Measurements from ENCODE around the gene MT1M.

Gene MT1M

GRCh38 chr16:56679078-56679730 is 46.7 kb downstream of the MT1M start:
- DNase-seq: no peak

GRCh38 chr16:56679818-56680217 is 47.4 kb downstream of the MT1M start:
- DNase-seq: no peak

DNA sequence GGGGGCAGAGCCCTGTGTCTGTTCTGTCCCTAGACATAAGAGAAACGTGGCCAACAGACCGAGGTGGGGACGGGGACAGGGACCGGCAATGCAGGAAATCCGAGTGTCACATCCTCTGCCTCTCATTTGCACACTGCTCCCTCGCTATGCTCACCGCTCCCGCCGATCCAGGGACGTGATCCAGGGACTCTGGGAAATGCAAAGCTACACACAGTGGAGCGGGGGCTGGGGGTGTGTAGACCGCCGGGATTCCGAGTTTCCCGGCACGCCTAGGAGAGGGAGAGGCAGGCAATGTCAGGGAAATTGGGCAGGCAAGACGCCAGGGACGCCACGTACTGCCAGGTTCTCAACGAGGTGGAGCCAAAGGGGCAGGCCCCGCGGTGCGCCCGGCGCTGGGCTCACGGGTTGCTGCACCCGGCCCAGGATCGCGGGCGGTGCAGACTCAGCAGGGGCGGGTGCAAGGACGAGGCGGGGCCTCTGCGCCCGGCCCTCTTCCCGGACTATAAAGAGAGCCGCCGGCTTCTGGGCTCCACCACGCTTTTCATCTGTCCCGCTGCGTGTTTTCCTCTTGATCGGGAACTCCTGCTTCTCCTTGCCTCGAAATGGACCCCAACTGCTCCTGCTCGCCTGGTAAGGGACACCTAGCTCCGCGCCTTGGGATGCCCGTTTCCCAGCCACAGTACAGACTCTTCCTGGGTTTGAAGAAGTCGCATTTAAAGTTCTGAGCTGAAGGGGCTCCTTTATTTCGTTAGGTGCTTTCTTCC is 49.7 kb downstream of the MT1M start, which contains the start of gene MT1X:
Gene MT1X (plus strand): TSS at position 532 of the 764 bp plus-strand sequence. CDS start 71 bp downstream, at position 603.
- DNase-seq: peak; percentile 83

DNA sequence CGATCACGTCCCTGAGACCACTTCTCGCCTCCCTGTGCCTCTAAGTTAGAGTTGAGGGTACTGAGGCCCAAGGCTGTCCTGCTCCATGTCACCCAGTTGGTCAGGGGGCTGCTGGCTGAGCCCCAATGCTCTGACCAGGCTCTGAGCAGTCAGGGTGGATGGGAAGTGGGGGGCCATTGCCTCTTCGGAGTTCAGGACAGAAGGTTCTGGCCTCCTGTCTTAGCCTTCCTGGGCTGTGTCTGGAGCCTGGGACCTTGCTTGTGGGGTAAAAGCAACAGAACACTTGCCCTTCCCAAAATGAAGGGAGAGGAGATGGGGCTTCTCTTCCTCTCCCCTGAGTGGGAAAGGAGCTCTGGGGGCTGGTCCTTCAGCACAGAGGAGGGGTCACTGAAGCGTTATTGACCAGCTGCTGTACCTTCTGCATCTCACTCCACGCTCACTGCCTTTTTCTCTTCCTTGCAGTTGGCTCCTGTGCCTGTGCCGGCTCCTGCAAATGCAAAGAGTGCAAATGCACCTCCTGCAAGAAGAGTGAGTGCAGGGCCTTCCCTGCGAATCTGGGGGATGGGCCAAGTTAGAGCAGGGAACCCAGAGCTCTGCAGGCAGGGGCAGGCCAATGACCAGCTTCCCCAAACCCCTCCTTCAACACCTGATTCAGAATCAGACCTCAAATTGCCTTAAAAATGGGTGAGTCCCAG is 50.4 kb downstream of the MT1M start:
- no peak for DNase-seq

Data from NCI-H1092 treated with DMSO at 0.1 percent for 48 hours (cell line).